ENCODE results near the gene LRIT1.

- TF ChIP-seq EGR1 (IDR thresholded peaks at IDR 0.05; ENCODE audit: low read depth) (no peak), MAX (IDR thresholded peaks at IDR 0.05) (no peak), POLR2A (IDR thresholded peaks at IDR 0.05; ENCODE audit: borderline replicate concordance, extremely low read depth, insufficient read depth, insufficient read length) (no peak), SP1 (IDR thresholded peaks at IDR 0.05; ENCODE audit: low read depth) (no peak), EZH2phosphoT487 (IDR thresholded peaks at IDR 0.05; ENCODE audit: borderline replicate concordance) (no peak), POLR2AphosphoS5 (IDR thresholded peaks at IDR 0.05; ENCODE audit: low read depth, low read length) (no peak), SRF (IDR thresholded peaks at IDR 0.05; ENCODE audit: low read depth) (no peak), REST (IDR thresholded peaks at IDR 0.05; ENCODE audit: low read depth) (no peak), RAD21 (IDR thresholded peaks at IDR 0.05; ENCODE audit: low read depth) (no peak)
- TF ChIP-seq, protein P1, sequence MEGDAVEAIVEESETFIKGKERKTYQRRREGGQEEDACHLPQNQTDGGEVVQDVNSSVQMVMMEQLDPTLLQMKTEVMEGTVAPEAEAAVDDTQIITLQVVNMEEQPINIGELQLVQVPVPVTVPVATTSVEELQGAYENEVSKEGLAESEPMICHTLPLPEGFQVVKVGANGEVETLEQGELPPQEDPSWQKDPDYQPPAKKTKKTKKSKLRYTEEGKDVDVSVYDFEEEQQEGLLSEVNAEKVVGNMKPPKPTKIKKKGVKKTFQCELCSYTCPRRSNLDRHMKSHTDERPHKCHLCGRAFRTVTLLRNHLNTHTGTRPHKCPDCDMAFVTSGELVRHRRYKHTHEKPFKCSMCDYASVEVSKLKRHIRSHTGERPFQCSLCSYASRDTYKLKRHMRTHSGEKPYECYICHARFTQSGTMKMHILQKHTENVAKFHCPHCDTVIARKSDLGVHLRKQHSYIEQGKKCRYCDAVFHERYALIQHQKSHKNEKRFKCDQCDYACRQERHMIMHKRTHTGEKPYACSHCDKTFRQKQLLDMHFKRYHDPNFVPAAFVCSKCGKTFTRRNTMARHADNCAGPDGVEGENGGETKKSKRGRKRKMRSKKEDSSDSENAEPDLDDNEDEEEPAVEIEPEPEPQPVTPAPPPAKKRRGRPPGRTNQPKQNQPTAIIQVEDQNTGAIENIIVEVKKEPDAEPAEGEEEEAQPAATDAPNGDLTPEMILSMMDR (IDR thresholded peaks at IDR 0.05 in 2 of 3, conservative IDR thresholded peaks at IDR 0.05 in 1 of 3; ENCODE audit: borderline replicate concordance in 1 of 3, insufficient read depth in 1 of 3, low read depth in 2 of 3, low read length in 2 of 3): no peak
These were observed 2.4 kb downstream of the LRIT1 start for GRCh38 chr10:84238909-84239308.

Data from HCT116 (cell line).